IMR-90 (cell line): ENCODE results near the gene RNF34. TPM values are rescaled to one million over a fixed set of nuclear protein-coding genes. Genes with fewer than 3 reads are reported as not detected.
"Not testable (repeated sequence)": the region's sequence is repeated elsewhere in the genome, so short reads cannot be mapped to it uniquely, and the experiment has no call there.

ENCODE experiments used
- ATAC-seq: fragments of 200-7000 bp; cut with Tn5 transposase; 2 replicates; pipeline ENCODE4 v1.9.1; 2020; ENCODE audit warnings: low read depth, mild to moderate bottlenecking, moderate library complexity
- BruUV-seq: library from RNA; stranded (reverse); fragments of 400-500 nt; replicated peaks from 2 replicates; lab custom pipeline; 2021; lab: Mats Ljungman, UMichigan
- CTCF ChIA-PET: fragments of 300-600 bp; formaldehyde crosslinking; extraction: SDS; loops from one replicate; lab custom pipeline; 2021; ENCODE audit warnings: antibody characterized with exemption; lab: Yijun Ruan, JAX
- POLR2A ChIA-PET: fragments of 300-600 bp; sonication (Branson Sonifier 250); formaldehyde crosslinking; loops from one replicate; lab custom pipeline; 2022; ENCODE audit warnings: antibody characterized with exemption; ENCODE audit not compliant: unreplicated experiment; lab: Charles Lee
- DNase-seq: peaks from one replicate; pipeline ENCODE4 v3.0.0; 2013
- H2AFZ ChIP-seq: replicated peaks from 2 replicates; pipeline ENCODE3; 2013; ENCODE audit warnings: low read length, mild to moderate bottlenecking; ENCODE audit not compliant: poor library complexity
- H2AK5ac ChIP-seq: 2 replicates; pipeline ENCODE4 v1.6.1; 2013; ENCODE audit warnings: low read depth, low read length, inconsistent platforms
- H2AK9ac ChIP-seq: replicated peaks from 2 replicates; pipeline ENCODE3; 2013; ENCODE audit warnings: mild to moderate bottlenecking, low read depth, low read length, moderate library complexity; ENCODE audit not compliant: poor library complexity
- H2BK120ac ChIP-seq: 2 replicates; pipeline ENCODE4 v1.6.1; 2013; ENCODE audit warnings: low read depth, low read length, inconsistent platforms
- H2BK15ac ChIP-seq: 3 replicates; pipeline ENCODE4 v1.6.1; 2013; ENCODE audit warnings: low read depth, low read length, inconsistent platforms
- H2BK20ac ChIP-seq: 2 replicates; pipeline ENCODE4 v1.6.1; 2013; ENCODE audit warnings: low read depth, mild to moderate bottlenecking, inconsistent platforms, low read length, moderate library complexity
- H2BK5ac ChIP-seq: 2 replicates; pipeline ENCODE4 v1.6.1; 2013; ENCODE audit warnings: mild to moderate bottlenecking, low read depth, low read length, inconsistent platforms; ENCODE audit not compliant: poor library complexity, severe bottlenecking
- H3K14ac ChIP-seq: replicated peaks from 2 replicates; pipeline ENCODE4 v1.6.1; 2013; ENCODE audit warnings: low read depth, low read length, inconsistent platforms
- H3K18ac ChIP-seq: 2 replicates; pipeline ENCODE4 v1.6.1; 2013; ENCODE audit warnings: low read depth, low read length, control low read depth
- H3K23ac ChIP-seq: 2 replicates; pipeline ENCODE4 v1.6.1; 2013; ENCODE audit warnings: low read depth, low read length, inconsistent platforms
- H3K27ac ChIP-seq: 2 replicates; pipeline ENCODE4 v1.5.1; 2013; ENCODE audit warnings: mild to moderate bottlenecking, control low read depth, low read length; ENCODE audit not compliant: insufficient read depth
- H3K27me3 ChIP-seq: 2 replicates; pipeline ENCODE4 v1.6.1; 2013; ENCODE audit warnings: low read length; ENCODE audit not compliant: control insufficient read depth, insufficient read depth
- H3K36me3 ChIP-seq: 2 replicates; pipeline ENCODE4 v1.6.1; 2013; ENCODE audit warnings: low read length, mixed read lengths; ENCODE audit not compliant: control insufficient read depth, insufficient read depth
- H3K4ac ChIP-seq: 2 replicates; pipeline ENCODE4 v1.6.1; 2013; ENCODE audit warnings: low read depth, low read length, inconsistent platforms
- H3K4me1 ChIP-seq: 2 replicates; pipeline ENCODE4 v1.6.1; 2013; ENCODE audit warnings: low read length, mixed read lengths; ENCODE audit not compliant: control insufficient read depth, insufficient read depth
- H3K4me2 ChIP-seq: 2 replicates; pipeline ENCODE4 v1.6.1; 2013; ENCODE audit warnings: low read depth, mild to moderate bottlenecking, control low read depth, low read length, moderate library complexity
- H3K4me3 ChIP-seq: 2 replicates; pipeline ENCODE4 v1.5.1; 2013; ENCODE audit warnings: low read depth, mild to moderate bottlenecking, control low read depth, low read length, moderate library complexity; ENCODE audit not compliant: insufficient read depth
- H3K56ac ChIP-seq: 2 replicates; pipeline ENCODE4 v1.6.1; 2013; ENCODE audit warnings: low read length, inconsistent platforms; ENCODE audit not compliant: insufficient read depth; ENCODE audit errors: extremely low read depth
- H3K79me1 ChIP-seq, 2 experiments: 2 replicates each; pipeline ENCODE4 v1.6.1; 2013; ENCODE audit warnings: low read length in 2 of 2, inconsistent platforms in 1 of 2, low read depth in 1 of 2
- H3K9ac ChIP-seq: 2 replicates; pipeline ENCODE4 v1.6.1; 2013; ENCODE audit warnings: low read depth, low read length, control low read depth
- H3K9me1 ChIP-seq: 2 replicates; pipeline ENCODE4 v1.6.1; 2013; ENCODE audit warnings: low read length, inconsistent platforms; ENCODE audit not compliant: insufficient read depth
- H3K9me3 ChIP-seq: 2 replicates; pipeline ENCODE4 v1.6.1; 2013; ENCODE audit warnings: low read length; ENCODE audit not compliant: control insufficient read depth, insufficient read depth
- H4K20me1 ChIP-seq: 2 replicates; pipeline ENCODE4 v1.6.1; 2013; ENCODE audit warnings: low read length, inconsistent platforms; ENCODE audit not compliant: insufficient read depth
- H4K5ac ChIP-seq: 2 replicates; pipeline ENCODE4 v1.6.1; 2013; ENCODE audit warnings: mild to moderate bottlenecking, low read depth, low read length, control low read depth
- H4K8ac ChIP-seq, 2 experiments: 2 replicates each; pipeline ENCODE4 v1.6.1; 2013; ENCODE audit warnings: low read depth in 2 of 2, low read length in 2 of 2, control low read depth in 1 of 2, inconsistent platforms in 1 of 2
- H4K91ac ChIP-seq: 2 replicates; pipeline ENCODE4 v1.6.1; 2013; ENCODE audit warnings: low read depth, low read length, inconsistent platforms; ENCODE audit not compliant: insufficient read depth
- WGBS, 2 experiments: methylation state at CpG; one replicate each; pipeline versions ENCODE4 v1.1.5 to v1.1.7; 2013; ENCODE audit warnings: missing lambda C conversion rate in 2 of 2; ENCODE audit not compliant: insufficient read length in 1 of 2; ENCODE audit errors: extremely low coverage in 2 of 2; 5-methylcytosine and 5-hydroxymethylcytosine counted together
- dilution Hi-C: fragments of 300-500 bp; cut with HindIII; formaldehyde crosslinking; loops from one replicate; pipeline ENCODE4 v1.14.3; 2018; ENCODE audit warnings: low sequenced_read_pairs; ENCODE audit not compliant: unreplicated experiment
- in situ Hi-C: fragments of 300-500 bp; cut with MboI; formaldehyde crosslinking; loops from 3 replicates; pipeline ENCODE4 v1.14.3; 2019; ENCODE audit warnings: low sequenced_read_pairs, inconsistent platforms, mixed read lengths
- intact Hi-C: fragments of 100-400 bp; cut with micrococcal nuclease; formaldehyde crosslinking; loops from 2 replicates; pipeline ENCODE4 v1.10.0; 2022
- polyA plus RNA-seq, 3 experiments: library from polyadenylated mRNA; depleted of rRNA; stranded (reverse); fragments of >200 nt; gene quantifications; 2 replicates each; pipeline ENCODE4 v1.2.3, GENCODE V29; 2012; ENCODE audit warnings: low replicate concordance in 1 of 3
- total RNA-seq: library from RNA; depleted of rRNA; stranded (reverse); fragments of >200 nt; gene quantifications from 2 replicates; pipeline ENCODE4 v1.2.3, GENCODE V29; 2012

The RNF34 gene
- total and polyA plus RNA-seq, 2 of the 4 experiments (the other 2 are of a cell fraction): 33.2 to 69.5 TPM

DNA sequence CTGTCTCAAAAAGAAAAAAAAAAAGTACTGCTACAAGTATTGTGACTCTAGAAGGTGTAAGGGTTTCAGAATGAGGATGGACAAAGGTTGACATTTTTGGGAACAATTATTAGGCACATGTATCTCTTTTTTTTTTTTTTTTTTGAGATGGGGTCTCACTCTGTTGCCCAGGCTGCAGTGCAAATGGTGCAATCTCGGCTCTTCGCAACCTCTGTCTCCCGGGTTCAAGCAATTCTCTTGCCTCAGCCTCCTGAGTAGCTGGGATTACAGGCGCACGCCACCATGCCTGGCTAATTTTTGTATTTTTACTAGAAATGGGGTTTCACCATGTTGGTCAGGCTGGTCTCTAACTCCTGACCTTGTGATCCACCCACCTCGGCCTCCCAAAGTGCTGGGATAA, 15.0 kb upstream of the RNF34 start:
- H3K9ac ChIP-seq, H3K4me3 ChIP-seq, H3K9me3 ChIP-seq, H3K4me1 ChIP-seq, H4K91ac ChIP-seq, H2BK120ac ChIP-seq, H4K20me1 ChIP-seq, H3K14ac ChIP-seq, H3K79me1 ChIP-seq, H3K36me3 ChIP-seq, H2BK20ac ChIP-seq, H2BK15ac ChIP-seq, H2AFZ ChIP-seq, H3K9me1 ChIP-seq, in situ Hi-C loops, H3K23ac ChIP-seq, H3K4me2 ChIP-seq, H4K8ac ChIP-seq, H2BK5ac ChIP-seq, H2AK5ac ChIP-seq, BruUV-seq, H3K4ac ChIP-seq, intact Hi-C loops, H2AK9ac ChIP-seq, ATAC-seq, H3K18ac ChIP-seq, H3K56ac ChIP-seq, H4K5ac ChIP-seq, H3K27ac ChIP-seq, H3K27me3 ChIP-seq, DNase-seq, dilution Hi-C loops: not testable (repeated sequence)
- POLR2A ChIA-PET: interaction anchor here (0.6 kb wide), 1 partner anchor 33 kb away, joined by 5 read pairs; no protein-coding TSS in a partner anchor
- CTCF ChIA-PET: interaction anchor here (0.6 kb wide), 1 partner anchor 117 kb away, joined by 3 read pairs; no protein-coding TSS in a partner anchor
- WGBS, 2 experiments: no CpG with 5 or more reads among the region's 6 CpGs
